WTC11 (cell line): ENCODE data around the gene EIF2B4.

Experiments used
- CTCF ChIP-seq: fragments of 200-600 bp; IDR thresholded peaks from 2 replicates; pipeline ENCODE4 v1.8.0; 2022; ENCODE audit warnings: antibody characterized with exemption
- ELF4 ChIP-seq: sonication (generic); formaldehyde crosslinking; IDR thresholded peaks from 2 replicates; pipeline ENCODE4 v1.8.1; 2022; ENCODE audit warnings: low read depth, mild to moderate bottlenecking, moderate library complexity, missing genetic modification reagents
- PREB ChIP-seq: sonication (generic); formaldehyde crosslinking; IDR thresholded peaks from 2 replicates; pipeline ENCODE4 v1.8.1; 2022; ENCODE audit warnings: mild to moderate bottlenecking, missing genetic modification reagents, moderate library complexity, borderline replicate concordance
- SP1 ChIP-seq: sonication (generic); formaldehyde crosslinking; conservative IDR thresholded peaks from 2 replicates; pipeline ENCODE4 v1.8.1; 2022; ENCODE audit warnings: missing genetic modification reagents
- TCF7 ChIP-seq: sonication (generic); formaldehyde crosslinking; IDR thresholded peaks from 2 replicates; pipeline ENCODE4 v1.8.0; 2022; ENCODE audit warnings: mild to moderate bottlenecking, low read depth, missing genetic modification reagents, moderate library complexity
- TEAD4 ChIP-seq: sonication (generic); formaldehyde crosslinking; IDR thresholded peaks from 2 replicates; pipeline ENCODE4 v1.8.0; 2022; ENCODE audit warnings: mild to moderate bottlenecking, missing genetic modification reagents
- ZNF416 ChIP-seq: fragments of 250-450 bp; sonication (Bioruptor Pico); IDR thresholded peaks from 2 replicates; pipeline ENCODE4 v1.9.0; 2021; ENCODE audit warnings: mild to moderate bottlenecking, inconsistent platforms
- ZSCAN18 ChIP-seq: fragments of 250-450 bp; sonication (Bioruptor Pico); IDR thresholded peaks from 2 replicates; pipeline ENCODE4 v2.1.2; 2022; ENCODE audit warnings: mild to moderate bottlenecking, moderate library complexity
- TF ChIP-seq, protein P1 (sequence below): sonication (generic); formaldehyde crosslinking; IDR thresholded peaks from 2 replicates; pipeline ENCODE4 v1.8.0; 2022; ENCODE audit warnings: mild to moderate bottlenecking, missing genetic modification reagents
- TF ChIP-seq, protein P2 (sequence below): sonication (generic); formaldehyde crosslinking; IDR thresholded peaks from 2 replicates; pipeline ENCODE4 v1.8.0; 2022; ENCODE audit warnings: missing genetic modification reagents

- TF ChIP-seq TEAD4 (CRISPR knock-in tag) (no peak), CTCF (no peak), SP1 (CRISPR knock-in tag) (peak; percentile 81), ZNF416 (CRISPR knock-in tag) (peak; percentile 73; the same call in 1 of the 2 replicates), ZSCAN18 (CRISPR knock-in tag) (no peak), ELF4 (no peak), PREB (CRISPR knock-in tag) (no peak), TCF7 (no peak)
- TF ChIP-seq, protein P1, sequence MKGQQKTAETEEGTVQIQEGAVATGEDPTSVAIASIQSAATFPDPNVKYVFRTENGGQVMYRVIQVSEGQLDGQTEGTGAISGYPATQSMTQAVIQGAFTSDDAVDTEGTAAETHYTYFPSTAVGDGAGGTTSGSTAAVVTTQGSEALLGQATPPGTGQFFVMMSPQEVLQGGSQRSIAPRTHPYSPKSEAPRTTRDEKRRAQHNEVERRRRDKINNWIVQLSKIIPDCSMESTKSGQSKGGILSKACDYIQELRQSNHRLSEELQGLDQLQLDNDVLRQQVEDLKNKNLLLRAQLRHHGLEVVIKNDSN (CRISPR knock-in tag), result no peak
- TF ChIP-seq, protein P2, sequence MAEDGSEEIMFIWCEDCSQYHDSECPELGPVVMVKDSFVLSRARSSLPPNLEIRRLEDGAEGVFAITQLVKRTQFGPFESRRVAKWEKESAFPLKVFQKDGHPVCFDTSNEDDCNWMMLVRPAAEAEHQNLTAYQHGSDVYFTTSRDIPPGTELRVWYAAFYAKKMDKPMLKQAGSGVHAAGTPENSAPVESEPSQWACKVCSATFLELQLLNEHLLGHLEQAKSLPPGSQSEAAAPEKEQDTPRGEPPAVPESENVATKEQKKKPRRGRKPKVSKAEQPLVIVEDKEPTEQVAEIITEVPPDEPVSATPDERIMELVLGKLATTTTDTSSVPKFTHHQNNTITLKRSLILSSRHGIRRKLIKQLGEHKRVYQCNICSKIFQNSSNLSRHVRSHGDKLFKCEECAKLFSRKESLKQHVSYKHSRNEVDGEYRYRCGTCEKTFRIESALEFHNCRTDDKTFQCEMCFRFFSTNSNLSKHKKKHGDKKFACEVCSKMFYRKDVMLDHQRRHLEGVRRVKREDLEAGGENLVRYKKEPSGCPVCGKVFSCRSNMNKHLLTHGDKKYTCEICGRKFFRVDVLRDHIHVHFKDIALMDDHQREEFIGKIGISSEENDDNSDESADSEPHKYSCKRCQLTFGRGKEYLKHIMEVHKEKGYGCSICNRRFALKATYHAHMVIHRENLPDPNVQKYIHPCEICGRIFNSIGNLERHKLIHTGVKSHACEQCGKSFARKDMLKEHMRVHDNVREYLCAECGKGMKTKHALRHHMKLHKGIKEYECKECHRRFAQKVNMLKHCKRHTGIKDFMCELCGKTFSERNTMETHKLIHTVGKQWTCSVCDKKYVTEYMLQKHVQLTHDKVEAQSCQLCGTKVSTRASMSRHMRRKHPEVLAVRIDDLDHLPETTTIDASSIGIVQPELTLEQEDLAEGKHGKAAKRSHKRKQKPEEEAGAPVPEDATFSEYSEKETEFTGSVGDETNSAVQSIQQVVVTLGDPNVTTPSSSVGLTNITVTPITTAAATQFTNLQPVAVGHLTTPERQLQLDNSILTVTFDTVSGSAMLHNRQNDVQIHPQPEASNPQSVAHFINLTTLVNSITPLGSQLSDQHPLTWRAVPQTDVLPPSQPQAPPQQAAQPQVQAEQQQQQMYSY (CRISPR knock-in tag), result no peak
Measured at GRCh38 chr2:27380626-27381545, 10.7 kb upstream of the EIF2B4 start, which contains the start of gene ZNF513.
